ENCODE data around the gene PDE11A. TPM values are rescaled to one million over a fixed set of nuclear protein-coding genes. Genes with fewer than 3 reads are reported as not detected.

The PDE11A gene
- total and polyA plus RNA-seq, 4 donors = 0.11 to 1.3 (median 0.25) TPM; not detected in 1

- DNase-seq (no peak), ATAC-seq (ENCODE audit: insufficient read depth, low FRiP score) (no peak)
- Histone ChIP-seq H3K36me3 (ENCODE audit: control insufficient read depth in 4 of 4, insufficient read depth in 4 of 4, low read length in 4 of 4) (no peaks in the 10 kb centered on the region), H3K4me3 (no peak overlapping the region), H3K27me3 (ENCODE audit: control insufficient read depth in 3 of 3, insufficient read depth in 3 of 3, low read length in 2 of 3) (no peaks in the 10 kb centered on the region), H3K27ac (ENCODE audit: low read depth in 1 of 2, low read length in 1 of 2) (no peak overlapping the region), H3K9ac (ENCODE audit: insufficient read depth in 1 of 2, low read length in 2 of 2) (no peak overlapping the region), H3K9me3 (ENCODE audit: control insufficient read depth in 4 of 4, insufficient read depth in 3 of 4, low read length in 3 of 4) (no peaks in the 10 kb centered on the region), H3K4me1 (ENCODE audit: control insufficient read depth in 5 of 5, insufficient read depth in 5 of 5, low read length in 5 of 5) (peaks cover 0 to 5% (median 0%) of the 10 kb centered on the region in 5 donors)
- WGBS, 2 donors = 87 to 93% methylated on average over 1 of the region's 1 CpG
- no peak for TF ChIP-seq CTCF (IDR thresholded peaks at IDR 0.05; ENCODE audit: control extremely low read depth, extremely low read depth)
Observed at GRCh38 chr2:177917169-177917568, 155.4 kb downstream of the PDE11A start.

- H3K27ac ChIP-seq (ENCODE audit: low read depth in 1 of 2, low read length in 1 of 2) = no peak overlapping the region
- no peak for ATAC-seq (ENCODE audit: insufficient read depth, low FRiP score)
- no peak overlapping the region for H3K9ac ChIP-seq (ENCODE audit: insufficient read depth in 1 of 2, low read length in 2 of 2)
- H3K27me3 ChIP-seq (ENCODE audit: control insufficient read depth in 3 of 3, insufficient read depth in 3 of 3, low read length in 2 of 3) = no peaks in the 10 kb centered on the region
- H3K4me3 ChIP-seq = no peak overlapping the region
- DNase-seq = no peak
- WGBS, 2 donors = 70 to 71% methylated on average over 4 of the region's 4 CpGs
- peaks cover 0 to 5% (median 0%) of the 10 kb centered on the region in 5 donors for H3K4me1 ChIP-seq (ENCODE audit: control insufficient read depth in 5 of 5, insufficient read depth in 5 of 5, low read length in 5 of 5)
- H3K36me3 ChIP-seq (ENCODE audit: control insufficient read depth in 4 of 4, insufficient read depth in 4 of 4, low read length in 4 of 4) = no peaks in the 10 kb centered on the region
- TF ChIP-seq CTCF (IDR thresholded peaks at IDR 0.05; ENCODE audit: control extremely low read depth, extremely low read depth) = no peak
- H3K9me3 ChIP-seq (ENCODE audit: control insufficient read depth in 4 of 4, insufficient read depth in 3 of 4, low read length in 3 of 4) = no peaks in the 10 kb centered on the region
Observed at GRCh38 chr2:177916342-177916741, 156.2 kb downstream of the PDE11A start.

GRCh38 chr2:177914247-177914646, 158.3 kb downstream of the PDE11A start:
- TF ChIP-seq CTCF (IDR thresholded peaks at IDR 0.05; ENCODE audit: control extremely low read depth, extremely low read depth) = no peak
- Histone ChIP-seq H3K4me1 (ENCODE audit: control insufficient read depth in 5 of 5, insufficient read depth in 5 of 5, low read length in 5 of 5) (peaks cover 0 to 5% (median 0%) of the 10 kb centered on the region in 5 donors), H3K9ac (ENCODE audit: insufficient read depth in 1 of 2, low read length in 2 of 2) (no peak overlapping the region), H3K36me3 (ENCODE audit: control insufficient read depth in 4 of 4, insufficient read depth in 4 of 4, low read length in 4 of 4) (no peaks in the 10 kb centered on the region), H3K27ac (ENCODE audit: low read depth in 1 of 2, low read length in 1 of 2) (no peak overlapping the region), H3K9me3 (ENCODE audit: control insufficient read depth in 4 of 4, insufficient read depth in 3 of 4, low read length in 3 of 4) (no peaks in the 10 kb centered on the region), H3K4me3 (no peak overlapping the region), H3K27me3 (ENCODE audit: control insufficient read depth in 3 of 3, insufficient read depth in 3 of 3, low read length in 2 of 3) (no peaks in the 10 kb centered on the region)
- WGBS, 2 donors = 94 to 95% methylated on average over 1 of the region's 1 CpG
- DNase-seq = no peak
- no peak for ATAC-seq (ENCODE audit: insufficient read depth, low FRiP score)

DNA sequence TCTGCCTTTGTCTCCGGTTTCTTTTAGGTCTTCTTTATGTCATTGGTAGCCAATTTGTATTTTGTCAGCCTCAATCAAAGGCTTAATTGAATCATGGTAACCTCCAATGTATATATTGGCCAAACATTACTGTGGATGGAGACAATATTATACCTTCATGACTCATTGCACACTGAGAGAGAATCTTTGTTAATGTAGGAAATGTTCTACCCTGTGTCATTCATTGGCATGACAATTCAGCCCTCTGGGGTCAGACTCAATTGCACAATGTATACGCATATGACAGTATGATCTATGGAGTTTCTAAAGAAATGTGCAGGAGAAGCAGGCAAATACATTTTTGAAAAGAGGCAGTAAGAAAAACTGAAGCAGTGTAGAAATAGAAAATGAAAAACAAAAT, 162.6 kb downstream of the PDE11A start:
- no peak for DNase-seq
- WGBS, 2 donors = 70 to 71% methylated on average over 2 of the region's 2 CpGs
- no peaks in the 10 kb centered on the region for H3K36me3 ChIP-seq (ENCODE audit: control insufficient read depth in 4 of 4, insufficient read depth in 4 of 4, low read length in 4 of 4)
- H3K4me1 ChIP-seq (ENCODE audit: control insufficient read depth in 5 of 5, insufficient read depth in 5 of 5, low read length in 5 of 5) = no peaks in the 10 kb centered on the region
- ATAC-seq (ENCODE audit: insufficient read depth, low FRiP score) = no peak
- H3K9ac ChIP-seq (ENCODE audit: insufficient read depth in 1 of 2, low read length in 2 of 2) = no peak overlapping the region
- no peak overlapping the region for H3K27ac ChIP-seq (ENCODE audit: low read depth in 1 of 2, low read length in 1 of 2)
- no peak for TF ChIP-seq CTCF (IDR thresholded peaks at IDR 0.05; ENCODE audit: control extremely low read depth, extremely low read depth)
- no peaks in the 10 kb centered on the region for H3K27me3 ChIP-seq (ENCODE audit: control insufficient read depth in 3 of 3, insufficient read depth in 3 of 3, low read length in 2 of 3)
- no peak overlapping the region for H3K4me3 ChIP-seq
- no peaks in the 10 kb centered on the region for H3K9me3 ChIP-seq (ENCODE audit: control insufficient read depth in 4 of 4, insufficient read depth in 3 of 4, low read length in 3 of 4)

Data from lung (tissue), 12 donors.